HepG2 (cell line): Measurements from ENCODE around the gene LOXL3. TPM values are rescaled to one million over a fixed set of nuclear protein-coding genes. Genes with fewer than 3 reads are reported as not detected.

Source experiments
- AGO2 ChIP-seq: fragments of 200-400 bp; formaldehyde crosslinking; optimal IDR thresholded peaks from 2 replicates; pipeline ENCODE3; 2017; ENCODE audit warnings: mild to moderate bottlenecking, low read depth, low read length, moderate library complexity
- ATF2 ChIP-seq: sonication (generic); formaldehyde crosslinking; IDR thresholded peaks from 2 replicates; pipeline ENCODE4 v1.4.0; 2020; ENCODE audit warnings: missing genetic modification reagents
- ATF7 ChIP-seq, 2 experiments: fragments of 450-650 bp in 1 of 2; sonication (generic) in 1 of 2; formaldehyde crosslinking in 1 of 2; IDR thresholded peaks; 2 replicates each; pipeline versions ENCODE4 v1.4.0 to v1.6.1; 2016 to 2020; ENCODE audit warnings: antibody characterized with exemption in 1 of 2, mild to moderate bottlenecking in 1 of 2, missing genetic modification reagents in 1 of 2
- BCL3 ChIP-seq: sonication (generic); formaldehyde crosslinking; IDR thresholded peaks from 2 replicates; pipeline ENCODE4 v1.5.1; 2020; ENCODE audit warnings: mild to moderate bottlenecking, missing genetic modification reagents, moderate library complexity
- FUBP1 ChIP-seq: sonication (generic); formaldehyde crosslinking; IDR thresholded peaks from 2 replicates; pipeline ENCODE4 v1.5.1; 2020; ENCODE audit warnings: missing genetic modification reagents, mild to moderate bottlenecking, borderline replicate concordance
- HCFC1 ChIP-seq: fragments of 150-350 bp; IDR thresholded peaks from 2 replicates; pipeline ENCODE4 v1.6.1; 2014; ENCODE audit warnings: low read depth, low read length
- MZF1 ChIP-seq: sonication (generic); formaldehyde crosslinking; IDR thresholded peaks from 2 replicates; pipeline ENCODE4 v1.8.1; 2023; ENCODE audit warnings: mild to moderate bottlenecking, missing genetic modification reagents, borderline replicate concordance
- THAP8 ChIP-seq: sonication (generic); formaldehyde crosslinking; IDR thresholded peaks from 2 replicates; pipeline ENCODE4 v1.5.1; 2020; ENCODE audit warnings: missing genetic modification reagents, mild to moderate bottlenecking, borderline replicate concordance
- ZBTB40 ChIP-seq, 2 experiments: fragments of 450-650 bp in 1 of 2; sonication (generic) in 1 of 2; formaldehyde crosslinking in 1 of 2; IDR thresholded peaks; 2 replicates each; pipeline versions ENCODE4 v1.6.1 to v1.8.0; 2016 to 2022; ENCODE audit warnings: antibody characterized with exemption in 1 of 2, mild to moderate bottlenecking in 1 of 2, missing genetic modification reagents in 1 of 2
- polyA plus RNA-seq, 8 experiments: library from polyadenylated mRNA; depleted of rRNA in 3 of 8; stranded (reverse) in 7 of 8; unstranded in 1 of 8; fragments of >200 nt; fragmentation: Illumina TruSeq in 4 of 8; extraction: Trizol in 4 of 8; gene quantifications; 2 replicates each; pipeline versions ENCODE4 v1.2.1 to v1.2.3, GENCODE V29; 2011 to 2016; ENCODE audit warnings: low read depth in 4 of 8, missing spikeins in 1 of 8, mixed read lengths in 1 of 8; ENCODE audit not compliant: insufficient read depth in 1 of 8
- total RNA-seq, 5 experiments: library from RNA; depleted of rRNA; stranded (reverse); fragments of >200 nt; fragmentation: Illumina TruSeq; extraction: Trizol; gene quantifications; 2 replicates each; pipeline ENCODE4 v1.2.3, GENCODE V29; 2016; ENCODE audit warnings: low read depth in 1 of 5

Gene LOXL3
- total and polyA plus RNA-seq, 2 of the 13 experiments (the other 11 are each of a cell fraction or from before 2014, with no cell fraction given): 0.55 to 6.5 TPM

- TF ChIP-seq ZBTB40 (IDR thresholded peaks at IDR 0.05) (no peak), ZBTB40 (CRISPR knock-in tag; IDR thresholded peaks at IDR 0.05) (no peak), FUBP1 (no peak; the same call in 1 of the 2 replicates), MZF1 (CRISPR knock-in tag) (no peak), ATF7 (IDR thresholded peaks at IDR 0.05) (no peak), ATF7 (CRISPR knock-in tag; IDR thresholded peaks at IDR 0.05) (peak; percentile 40; the same call in 1 of the 2 replicates), THAP8 (CRISPR knock-in tag) (no peak), HCFC1 (peak; percentile 92), AGO2 (peak; percentile 40), ATF2 (peak; percentile 90), BCL3 (CRISPR knock-in tag) (0 out of 2 replicates have a peak, but pooled peaks have one; percentile 70)
These were observed 27.8 kb downstream of the LOXL3 start, which contains the start of gene DQX1 (continued) for GRCh38 chr2:74525717-74526648.
